Osteoblast (primary cell): ENCODE results near the gene CNOT4. TPM values are rescaled to one million over a fixed set of nuclear protein-coding genes. Genes with fewer than 3 reads are reported as not detected.
A peak's percentile ranks its signal among the peaks of the same experiment; 100 is the strongest.

Experiments used
- DNase-seq: peaks from one replicate; pipeline ENCODE4 v3.0.0; 2011; ENCODE audit warnings: low spot score, mixed read lengths; ENCODE audit not compliant: insufficient read length; ENCODE audit errors: missing footprints
- H2AFZ ChIP-seq: 2 replicates; pipeline ENCODE4 v1.6.0; 2011; ENCODE audit warnings: mild to moderate bottlenecking, low read length
- H3K27ac ChIP-seq: 2 replicates; pipeline ENCODE4 v1.5.1; 2011; ENCODE audit warnings: mild to moderate bottlenecking, low read depth, low read length, moderate library complexity
- H3K27me3 ChIP-seq: 2 replicates; pipeline ENCODE4 v1.6.0; 2012; ENCODE audit warnings: mild to moderate bottlenecking, control low read depth, inconsistent platforms, low read length, moderate library complexity; ENCODE audit not compliant: insufficient read depth
- H3K36me3 ChIP-seq: 2 replicates; pipeline ENCODE4 v1.5.1; 2011; ENCODE audit warnings: mild to moderate bottlenecking, low read length, control low read depth, moderate library complexity; ENCODE audit not compliant: insufficient read depth
- H3K4me1 ChIP-seq: 2 replicates; pipeline ENCODE4 v1.5.1; 2011; ENCODE audit warnings: mild to moderate bottlenecking, low read length, control low read depth, moderate library complexity; ENCODE audit not compliant: insufficient read depth
- H3K4me2 ChIP-seq: 2 replicates; pipeline ENCODE4 v1.6.0; 2011; ENCODE audit warnings: mild to moderate bottlenecking, low read length; ENCODE audit not compliant: insufficient read depth
- H3K4me3 ChIP-seq: fragments of 200-600 bp; sonication (generic); 3 replicates; pipeline ENCODE4 v1.5.1; 2012; ENCODE audit warnings: mild to moderate bottlenecking, low read length, inconsistent platforms; ENCODE audit not compliant: insufficient read depth
- H3K79me2 ChIP-seq: 2 replicates; pipeline ENCODE4 v1.6.0; 2012; ENCODE audit warnings: mild to moderate bottlenecking, low read length, control low read depth, inconsistent platforms; ENCODE audit not compliant: insufficient read depth
- H3K9me3 ChIP-seq: 2 replicates; pipeline ENCODE4 v1.5.1; 2011; ENCODE audit warnings: low read depth, low read length, control low read depth
- H4K20me1 ChIP-seq: 2 replicates; pipeline ENCODE4 v1.6.0; 2012; ENCODE audit warnings: mild to moderate bottlenecking, low read length, control low read depth; ENCODE audit not compliant: insufficient read depth
- CTCF ChIP-seq: IDR thresholded peaks from 2 replicates; pipeline ENCODE4 v1.5.1; 2011; ENCODE audit warnings: mild to moderate bottlenecking, low read depth, low read length, moderate library complexity; ENCODE audit errors: extremely low read depth
- total RNA-seq: library from RNA; depleted of rRNA; stranded (reverse); fragments of >200 nt; gene quantifications from 2 replicates; pipeline ENCODE4 v1.2.3, GENCODE V29; 2012

The CNOT4 gene
- total RNA-seq, 1 donor: 13.4 TPM

GRCh38 chr7:135366843-135367508, 142.9 kb downstream of the CNOT4 start:
- H3K4me3 ChIP-seq: no peak overlapping the region
- no peak overlapping the region for H3K4me2 ChIP-seq
- no peaks in the 10 kb centered on the region for H4K20me1 ChIP-seq
- no peak overlapping the region for H3K27ac ChIP-seq
- H3K79me2 ChIP-seq: no peaks in the 10 kb centered on the region
- no peak overlapping the region for H2AFZ ChIP-seq
- no peaks in the 10 kb centered on the region for H3K4me1 ChIP-seq
- H3K36me3 ChIP-seq: no peaks in the 10 kb centered on the region
- DNase-seq: no peak
- no peaks in the 10 kb centered on the region for H3K27me3 ChIP-seq
- no peak for TF ChIP-seq CTCF
- H3K9me3 ChIP-seq: no peaks in the 10 kb centered on the region

GRCh38 chr7:135365721-135366120, 144.2 kb downstream of the CNOT4 start:
- Histone ChIP-seq H3K27me3 (no peaks in the 10 kb centered on the region), H4K20me1 (no peaks in the 10 kb centered on the region), H3K79me2 (no peaks in the 10 kb centered on the region), H3K36me3 (no peaks in the 10 kb centered on the region), H2AFZ (no peak overlapping the region), H3K9me3 (no peaks in the 10 kb centered on the region), H3K27ac (no peak overlapping the region), H3K4me3 (no peak overlapping the region), H3K4me2 (no peak overlapping the region), H3K4me1 (no peaks in the 10 kb centered on the region)
- TF ChIP-seq CTCF: no peak
- DNase-seq: no peak

- H2AFZ ChIP-seq: no peak overlapping the region
- H3K79me2 ChIP-seq: no peaks in the 10 kb centered on the region
- no peaks in the 10 kb centered on the region for H3K27me3 ChIP-seq
- H3K36me3 ChIP-seq: no peaks in the 10 kb centered on the region
- no peak overlapping the region for H3K4me3 ChIP-seq
- DNase-seq: no peak
- no peaks in the 10 kb centered on the region for H3K4me1 ChIP-seq
- H4K20me1 ChIP-seq: no peaks in the 10 kb centered on the region
- no peak overlapping the region for H3K4me2 ChIP-seq
- H3K27ac ChIP-seq: no peak overlapping the region
- TF ChIP-seq CTCF: no peak
- H3K9me3 ChIP-seq: no peaks in the 10 kb centered on the region
Observed at GRCh38 chr7:135364206-135364605, 145.7 kb downstream of the CNOT4 start.

- no peak overlapping the region for H2AFZ ChIP-seq
- no peaks in the 10 kb centered on the region for H3K36me3 ChIP-seq
- H3K27me3 ChIP-seq: no peaks in the 10 kb centered on the region
- no peak overlapping the region for H3K4me2 ChIP-seq
- no peaks in the 10 kb centered on the region for H3K79me2 ChIP-seq
- H3K9me3 ChIP-seq: no peaks in the 10 kb centered on the region
- H3K4me3 ChIP-seq: no peak overlapping the region
- no peaks in the 10 kb centered on the region for H3K4me1 ChIP-seq
- H3K27ac ChIP-seq: no peak overlapping the region
- H4K20me1 ChIP-seq: no peaks in the 10 kb centered on the region
- TF ChIP-seq CTCF: peak; percentile 4
- DNase-seq: no peak
Observed at GRCh38 chr7:135362871-135363270, 147.0 kb downstream of the CNOT4 start.
